ENCODE measurements around the gene RER1.

The RER1 gene

GRCh38 chr1:2447276-2448097 is 55.8 kb downstream of the RER1 start:
- TF ChIP-seq GATA3 (IDR thresholded peaks at IDR 0.05; ENCODE audit: low read depth, low read length) (no peak), GATA2 (IDR thresholded peaks at IDR 0.05; ENCODE audit: low read depth, low read length) (no peak)

- TF ChIP-seq GATA2 (IDR thresholded peaks at IDR 0.05; ENCODE audit: low read depth, low read length) (no peak), GATA3 (IDR thresholded peaks at IDR 0.05; ENCODE audit: low read depth, low read length) (no peak)
Observed at GRCh38 chr1:2448098-2448445, 56.4 kb downstream of the RER1 start.

GRCh38 chr1:2449636-2450454 is 58.2 kb downstream of the RER1 start:
- TF ChIP-seq GATA3 (IDR thresholded peaks at IDR 0.05; ENCODE audit: low read depth, low read length) (no peak), GATA2 (IDR thresholded peaks at IDR 0.05; ENCODE audit: low read depth, low read length) (no peak)

GRCh38 chr1:2451741-2452140 is 60.1 kb downstream of the RER1 start:
- TF ChIP-seq GATA2 (IDR thresholded peaks at IDR 0.05; ENCODE audit: low read depth, low read length): no peak
- no peak for TF ChIP-seq GATA3 (IDR thresholded peaks at IDR 0.05; ENCODE audit: low read depth, low read length)

- TF ChIP-seq GATA2 (IDR thresholded peaks at IDR 0.05; ENCODE audit: low read depth, low read length) (no peak), GATA3 (IDR thresholded peaks at IDR 0.05; ENCODE audit: low read depth, low read length) (no peak)
Observed at GRCh38 chr1:2452201-2452931, 60.7 kb downstream of the RER1 start.

GRCh38 chr1:2452932-2453315 is 61.3 kb downstream of the RER1 start:
- TF ChIP-seq GATA2 (IDR thresholded peaks at IDR 0.05; ENCODE audit: low read depth, low read length) (no peak), GATA3 (IDR thresholded peaks at IDR 0.05; ENCODE audit: low read depth, low read length) (no peak)

GRCh38 chr1:2454227-2454626 is 62.6 kb downstream of the RER1 start:
- TF ChIP-seq GATA3 (IDR thresholded peaks at IDR 0.05; ENCODE audit: low read depth, low read length): no peak
- no peak for TF ChIP-seq GATA2 (IDR thresholded peaks at IDR 0.05; ENCODE audit: low read depth, low read length)

All from SH-SY5Y (cell line).